ENCODE results near the gene ADGRD1. TPM values are rescaled to one million over a fixed set of nuclear protein-coding genes. Genes with fewer than 3 reads are reported as not detected.

ADGRD1 gene
- total RNA-seq, 1 donor from 2014 or later, result 35.8 TPM

GRCh38 chr12:131014343-131014742 is 60.6 kb downstream of the ADGRD1 start:
- no peaks in the 10 kb centered on the region for H3K36me3 ChIP-seq
- no peaks in the 10 kb centered on the region for H3K27me3 ChIP-seq
- H3K9me3 ChIP-seq, result no peaks in the 10 kb centered on the region
- DNase-seq (ENCODE audit: extremely low spot score in 2 of 2), result no peak
- H3K4me1 ChIP-seq, result peaks cover 14% of the 10 kb centered on the region
- TF ChIP-seq POLR2A (IDR thresholded peaks at IDR 0.05) (no peak), POLR2AphosphoS5 (IDR thresholded peaks at IDR 0.05; ENCODE audit: insufficient read depth in 1 of 2, low read depth in 1 of 2) (no peak), CTCF (IDR thresholded peaks at IDR 0.05) (no peak)
- intact Hi-C loops (cut with DNase I), result no loop called here
- no peak overlapping the region for H3K27ac ChIP-seq
- H3K4me3 ChIP-seq, result no peak overlapping the region

- H3K27me3 ChIP-seq, result no peaks in the 10 kb centered on the region
- H3K4me3 ChIP-seq, result no peak overlapping the region
- no peak overlapping the region for H3K27ac ChIP-seq
- intact Hi-C loops (cut with DNase I), result no loop called here
- no peak for DNase-seq (ENCODE audit: extremely low spot score in 2 of 2)
- no peaks in the 10 kb centered on the region for H3K9me3 ChIP-seq
- H3K36me3 ChIP-seq, result no peaks in the 10 kb centered on the region
- H3K4me1 ChIP-seq, result peaks cover 14% of the 10 kb centered on the region
- TF ChIP-seq CTCF (IDR thresholded peaks at IDR 0.05) (no peak), POLR2AphosphoS5 (IDR thresholded peaks at IDR 0.05; ENCODE audit: insufficient read depth in 1 of 2, low read depth in 1 of 2) (no peak), POLR2A (IDR thresholded peaks at IDR 0.05) (no peak)
Observed at GRCh38 chr12:131015581-131016337, 62.1 kb downstream of the ADGRD1 start.

GRCh38 chr12:131017477-131017991 is 63.8 kb downstream of the ADGRD1 start:
- DNase-seq (ENCODE audit: extremely low spot score in 2 of 2), result no peak

GRCh38 chr12:131018019-131018620 is 64.4 kb downstream of the ADGRD1 start:
- Histone ChIP-seq H3K4me1 (peaks cover 8% of the 10 kb centered on the region), H3K27me3 (no peaks in the 10 kb centered on the region), H3K9me3 (no peaks in the 10 kb centered on the region), H3K27ac (no peak overlapping the region), H3K4me3 (no peak overlapping the region), H3K36me3 (no peaks in the 10 kb centered on the region)
- intact Hi-C loops (cut with DNase I), result no loop called here
- no peak for DNase-seq (ENCODE audit: extremely low spot score in 2 of 2)
- no peak for TF ChIP-seq POLR2AphosphoS5 (IDR thresholded peaks at IDR 0.05; ENCODE audit: insufficient read depth in 1 of 2, low read depth in 1 of 2)
- no peak for TF ChIP-seq POLR2A (IDR thresholded peaks at IDR 0.05)
- no peak for TF ChIP-seq CTCF (IDR thresholded peaks at IDR 0.05)

More at GRCh38 chr12:131017477-131017991, 63.8 kb downstream of the ADGRD1 start:
- no peak for TF ChIP-seq CTCF (IDR thresholded peaks at IDR 0.05)
- no peak for TF ChIP-seq POLR2AphosphoS5 (IDR thresholded peaks at IDR 0.05; ENCODE audit: insufficient read depth in 1 of 2, low read depth in 1 of 2)
- no peak for TF ChIP-seq POLR2A (IDR thresholded peaks at IDR 0.05)
- Histone ChIP-seq H3K4me1 (peaks cover 8% of the 10 kb centered on the region), H3K4me3 (no peak overlapping the region), H3K27ac (no peak overlapping the region), H3K36me3 (no peaks in the 10 kb centered on the region), H3K27me3 (no peaks in the 10 kb centered on the region), H3K9me3 (no peaks in the 10 kb centered on the region)
- intact Hi-C loops (cut with DNase I), result no loop called here

All from vagina (tissue), 2 donors.